TTC549 (cell line): ENCODE measurements around the gene JARID2.
"Not testable (repeated sequence)": the region's sequence is repeated elsewhere in the genome, so short reads cannot be mapped to it uniquely, and the experiment has no call there.

ENCODE experiments used
- FAIRE-seq: peaks from 2 replicates; lab custom pipeline; 2012; peaks lifted over from hg19 to GRCh38; lab: Jason Lieb, UNC

Gene JARID2

GRCh38 chr6:15522856-15523529, 277.1 kb downstream of the JARID2 start:
- FAIRE-seq = no peak

- FAIRE-seq = no peak
Measured at GRCh38 chr6:15523679-15524630, 278.1 kb downstream of the JARID2 start.

DNA sequence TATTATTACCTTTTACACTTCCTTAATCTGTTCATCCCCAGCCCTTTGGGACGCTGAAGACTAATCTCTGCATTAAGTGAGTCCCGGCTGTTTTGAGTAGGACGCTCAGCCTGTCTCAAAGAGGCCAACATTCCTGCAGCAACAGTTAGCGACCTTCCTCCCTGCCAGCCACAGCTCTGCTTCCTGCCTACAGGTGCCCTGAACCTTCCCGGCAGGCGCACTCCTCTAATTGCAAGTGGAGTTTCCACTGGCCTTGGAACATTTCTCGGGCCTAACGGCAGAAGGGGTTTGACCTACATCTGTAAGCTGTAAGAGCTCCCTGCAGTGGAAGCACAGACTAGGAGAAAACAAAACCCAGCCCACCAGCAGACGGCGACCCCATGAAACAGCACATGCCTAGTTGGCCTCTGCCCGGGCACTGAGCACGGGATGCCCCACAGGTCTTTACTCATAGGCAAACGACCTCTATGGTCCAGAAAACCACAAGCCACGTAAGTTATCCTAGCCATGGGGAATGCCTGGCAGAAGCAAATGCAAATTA, 279.1 kb downstream of the JARID2 start:
- FAIRE-seq = no peak

DNA sequence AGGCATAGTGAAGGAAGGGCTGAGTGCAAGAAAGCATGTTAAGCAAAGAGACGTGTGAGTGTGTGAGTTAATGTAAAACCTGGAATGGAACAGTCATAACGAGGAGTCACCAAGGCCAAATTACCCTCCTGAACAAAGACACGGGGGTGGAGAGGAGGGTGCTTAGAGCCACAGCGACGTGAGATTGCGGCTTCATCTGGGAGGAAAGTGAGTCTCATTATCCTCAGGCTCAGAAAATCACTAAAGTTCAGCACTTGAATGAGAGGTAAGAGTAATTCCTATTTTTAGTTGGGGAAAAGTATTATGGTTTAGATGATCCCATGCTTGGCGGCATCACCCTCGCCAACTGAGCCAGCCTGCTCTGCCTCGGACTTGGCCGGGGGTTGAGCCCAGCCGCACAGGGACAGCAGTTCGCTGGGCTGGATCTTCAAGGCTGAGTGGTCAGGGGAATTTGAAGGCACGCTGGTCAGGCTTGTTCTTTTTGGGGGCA, 280.4 kb downstream of the JARID2 start:
- FAIRE-seq = no peak

DNA sequence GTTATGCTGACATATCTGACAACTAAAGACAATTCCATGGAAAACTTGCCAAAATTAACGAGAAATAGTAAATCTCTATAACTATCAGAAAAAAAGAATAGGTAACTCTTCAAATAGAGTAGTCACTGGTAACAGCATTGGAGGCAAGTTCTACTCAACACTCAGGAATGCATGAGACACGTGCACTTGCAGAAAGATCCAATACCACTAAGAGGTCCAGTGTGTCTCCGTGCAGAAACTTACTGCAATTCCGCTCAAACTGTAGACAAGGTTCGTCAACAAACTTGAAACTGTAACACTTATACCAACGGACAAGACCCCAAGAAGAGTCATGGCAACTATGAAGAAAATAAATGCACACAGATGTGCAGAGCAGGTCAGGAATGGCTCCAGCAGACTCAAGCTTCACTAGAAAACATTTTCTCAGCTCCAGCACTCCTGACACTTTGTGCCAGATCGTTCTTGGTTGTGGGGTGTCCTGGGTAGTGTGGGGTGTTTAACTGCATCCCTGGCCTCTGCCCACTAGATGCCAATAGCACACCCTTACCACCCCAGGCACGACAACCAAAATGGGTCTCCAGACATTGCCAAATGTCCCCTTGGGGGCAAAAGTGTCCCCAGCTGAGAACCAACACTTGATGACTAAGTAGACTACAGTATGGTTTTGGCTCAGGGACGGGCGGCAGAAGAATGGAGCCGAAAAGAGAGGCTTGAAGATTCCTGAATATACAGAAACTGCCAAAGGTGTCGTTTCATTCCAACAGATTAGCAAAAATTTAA, 282.2 kb downstream of the JARID2 start:
- no peak for FAIRE-seq

DNA sequence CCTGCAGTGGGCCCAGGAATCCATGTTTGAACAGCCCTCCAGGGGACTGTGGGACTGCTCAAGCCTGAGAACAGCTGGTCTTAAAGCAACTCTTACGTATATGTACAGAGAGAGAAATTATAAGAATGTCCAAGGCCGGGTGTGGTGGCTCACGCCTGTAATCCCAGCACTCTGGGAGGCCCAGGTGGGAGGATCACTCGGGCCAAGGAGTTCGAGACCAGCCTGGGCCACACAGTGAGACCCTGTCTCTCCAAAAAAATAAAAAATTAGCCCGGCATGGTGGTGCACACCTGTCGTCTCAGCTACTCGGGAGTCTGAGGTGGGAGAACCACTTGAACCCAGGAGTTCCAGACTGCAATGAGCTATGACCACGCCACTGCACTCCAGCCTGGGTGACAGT, 283.0 kb downstream of the JARID2 start:
- FAIRE-seq = no peak

DNA sequence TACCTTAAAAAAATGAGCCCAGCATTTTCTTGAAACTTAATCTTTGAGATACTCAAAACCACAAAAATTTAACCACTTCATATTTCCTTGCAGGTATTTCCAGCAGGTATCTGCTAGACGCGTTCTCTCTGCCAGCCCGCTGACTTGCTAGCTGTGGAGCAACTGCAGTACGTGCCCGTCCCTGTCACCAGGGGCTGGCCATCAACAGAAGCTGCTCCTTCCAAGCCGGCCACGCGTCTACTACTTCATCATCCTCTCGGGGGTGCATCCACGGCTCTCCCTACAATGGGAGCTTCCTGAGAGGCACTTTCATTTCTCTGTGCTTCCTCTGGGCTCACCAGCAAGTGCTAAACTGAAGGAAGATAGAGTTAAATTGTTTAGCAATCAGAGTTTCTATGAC, 284.5 kb downstream of the JARID2 start:
- FAIRE-seq = no peak

DNA sequence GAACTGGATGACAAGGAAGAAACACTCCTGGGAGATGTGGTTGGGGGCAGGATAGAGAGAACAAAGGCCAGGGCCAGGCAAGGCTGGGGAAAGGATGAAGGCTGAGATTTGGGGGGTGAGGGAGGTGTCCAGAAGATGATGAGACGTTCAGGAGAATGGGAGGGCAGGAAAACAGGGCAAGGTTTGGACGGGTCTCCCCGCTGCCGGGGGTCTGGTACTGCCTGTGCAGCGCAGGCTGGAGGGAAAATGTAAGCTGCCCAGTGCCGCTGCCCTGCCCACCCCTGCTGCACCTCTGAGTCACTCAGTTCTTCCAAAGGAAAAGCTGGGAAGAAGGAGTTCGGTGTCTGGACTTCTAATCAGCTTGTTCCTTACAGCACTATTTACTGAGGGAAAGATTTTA, 286.1 kb downstream of the JARID2 start:
- no peak for FAIRE-seq

- no peak for FAIRE-seq
Measured at GRCh38 chr6:15533379-15534026, 287.6 kb downstream of the JARID2 start.

DNA sequence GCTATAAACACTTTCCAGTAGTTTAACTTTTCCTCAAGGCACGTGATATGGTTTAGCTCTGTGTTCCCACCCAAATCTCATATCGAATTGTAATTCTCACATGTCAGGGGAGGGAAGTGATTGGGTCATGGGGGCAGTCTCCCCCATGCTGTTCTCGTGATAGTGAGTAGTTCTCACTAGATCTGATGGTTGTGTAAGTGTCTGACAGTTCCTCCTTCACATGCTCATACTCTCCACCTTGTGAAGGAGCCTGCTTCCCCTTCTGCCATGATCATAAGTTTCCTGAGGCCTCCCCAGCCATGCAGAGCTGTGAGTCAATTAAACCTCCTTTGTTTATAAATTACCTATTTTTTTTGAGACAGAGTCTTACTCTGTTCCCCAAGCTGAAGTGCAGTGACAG, 289.1 kb downstream of the JARID2 start:
- no peak for FAIRE-seq

GRCh38 chr6:15535495-15536197, 289.8 kb downstream of the JARID2 start:
- no peak for FAIRE-seq

GRCh38 chr6:15536198-15536955, 290.5 kb downstream of the JARID2 start:
- FAIRE-seq = no peak

GRCh38 chr6:15538106-15538505, 292.2 kb downstream of the JARID2 start:
- FAIRE-seq = no peak

DNA sequence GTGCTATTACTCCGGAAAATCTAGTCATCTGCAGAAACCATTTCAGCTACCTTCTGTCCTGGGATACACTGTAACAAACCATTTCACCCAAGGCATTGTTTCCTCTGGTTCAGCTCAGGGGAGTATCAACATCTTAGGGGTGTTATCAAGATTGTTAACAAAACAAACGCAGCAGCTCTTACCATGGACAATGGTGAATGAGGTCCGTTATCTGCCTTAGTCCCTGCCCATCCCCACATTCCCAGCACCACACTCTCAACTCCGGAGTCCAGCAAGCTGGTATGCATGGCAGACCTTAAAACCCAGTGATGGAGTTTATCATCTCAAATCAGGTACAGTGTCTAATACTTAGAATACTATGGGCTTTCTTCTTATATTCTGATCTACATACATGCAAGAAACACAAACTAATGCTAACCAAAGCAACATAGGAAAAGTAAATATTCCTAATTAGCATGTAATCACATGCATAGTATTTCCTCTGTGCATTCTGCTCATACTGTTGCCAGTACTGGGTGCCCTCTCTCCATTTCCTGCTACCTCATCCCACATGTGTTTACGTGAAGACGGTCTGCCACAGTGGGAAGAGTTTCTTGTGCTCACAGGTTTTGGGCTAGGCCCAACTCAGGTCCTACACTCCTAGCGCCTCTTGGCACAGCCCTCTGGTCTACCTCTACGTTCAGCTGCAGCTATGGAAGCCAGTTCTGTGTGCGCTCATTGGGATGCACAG, 293.1 kb downstream of the JARID2 start:
- no peak for FAIRE-seq

DNA sequence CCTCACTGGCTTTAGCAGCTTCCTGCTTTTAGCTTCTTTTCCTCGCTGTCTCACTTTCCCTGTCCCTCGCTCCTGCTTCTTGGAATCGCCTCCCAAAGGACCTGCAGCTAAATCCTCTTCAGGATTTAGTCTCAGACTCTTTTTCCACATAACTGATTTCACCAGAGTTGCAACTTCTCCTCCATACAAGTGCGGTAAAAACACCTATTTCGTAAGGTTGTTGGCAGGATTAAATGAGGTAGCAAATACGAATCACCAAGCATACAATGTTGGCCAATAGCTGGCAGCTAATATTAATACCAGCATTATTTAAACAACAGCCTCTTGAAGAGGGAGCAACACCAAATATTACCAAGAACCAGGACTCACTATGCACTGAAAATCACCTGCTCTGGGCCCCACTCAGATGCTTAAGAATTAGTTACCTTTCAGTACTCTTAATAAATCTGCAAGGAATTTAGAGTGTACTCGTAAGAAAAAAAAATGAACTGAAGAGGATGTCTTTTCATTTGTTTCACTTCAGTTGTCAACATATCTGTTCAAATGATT, 293.9 kb downstream of the JARID2 start:
- FAIRE-seq = no peak

DNA sequence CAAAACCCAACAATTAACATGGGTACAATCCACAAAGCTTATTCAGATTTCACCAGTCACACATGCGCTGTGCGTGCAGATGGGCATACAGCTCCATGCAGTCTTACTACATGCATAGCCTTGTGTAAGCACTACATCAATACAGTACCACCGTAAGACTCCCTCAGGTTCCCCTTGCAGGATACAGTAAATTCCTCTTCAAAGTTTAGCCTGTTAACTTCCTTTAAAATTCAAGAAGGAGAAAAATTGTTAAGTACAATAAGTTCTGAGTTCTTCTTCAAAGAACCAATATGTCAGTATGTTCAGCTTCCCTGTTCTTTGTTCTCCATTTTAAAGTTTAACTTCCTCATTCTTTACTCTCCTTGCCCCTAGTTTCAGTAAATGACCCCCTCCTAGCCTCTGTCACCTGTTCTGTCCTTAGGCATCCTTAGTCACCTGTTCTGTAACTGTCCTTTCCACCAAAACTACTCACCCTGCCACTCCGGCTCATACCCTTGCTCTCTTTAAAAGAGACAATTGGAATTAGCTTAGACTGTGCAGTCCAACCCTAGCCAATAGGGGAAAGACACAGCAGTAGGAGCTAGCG, 297.6 kb downstream of the JARID2 start:
- FAIRE-seq = not testable (repeated sequence)

- FAIRE-seq = no peak
Measured at GRCh38 chr6:15544321-15544900, 298.5 kb downstream of the JARID2 start.

GRCh38 chr6:15546591-15546990, 300.7 kb downstream of the JARID2 start:
- FAIRE-seq = no peak

- FAIRE-seq = no peak
Measured at GRCh38 chr6:15547400-15547799, 301.5 kb downstream of the JARID2 start.
